D721Med (cell line): ENCODE measurements around the gene PPP4R1.

Experiments used
- DNase-seq: peaks from one replicate; pipeline ENCODE4 v3.0.0; 2011; ENCODE audit warnings: low spot score; ENCODE audit not compliant: insufficient read length
- FAIRE-seq: peaks from 2 replicates; lab custom pipeline; 2011; peaks lifted over from hg19 to GRCh38; lab: Jason Lieb, UNC
- CTCF ChIP-seq: IDR thresholded peaks from 2 replicates; pipeline ENCODE4 v1.5.1; 2012; ENCODE audit warnings: mild to moderate bottlenecking, control low read depth; ENCODE audit not compliant: insufficient read depth; ENCODE audit errors: missing control alignments

PPP4R1 gene

GRCh38 chr18:9516437-9517064 lies 97.8 kb downstream of the PPP4R1 start:
- peak; percentile 91 for TF ChIP-seq CTCF
- DNase-seq = no peak
- no peak for FAIRE-seq

GRCh38 chr18:9513971-9514512 lies 100.3 kb downstream of the PPP4R1 start:
- no peak for TF ChIP-seq CTCF
- DNase-seq (no peak), FAIRE-seq (no peak)

- no peak for FAIRE-seq
- DNase-seq = no peak
- no peak for TF ChIP-seq CTCF
Measured at GRCh38 chr18:9508446-9509025, 105.8 kb downstream of the PPP4R1 start.

- TF ChIP-seq CTCF = no peak
- FAIRE-seq (no peak), DNase-seq (no peak)
Measured at GRCh38 chr18:9507565-9508088, 106.7 kb downstream of the PPP4R1 start.

GRCh38 chr18:9506046-9506792 lies 108.1 kb downstream of the PPP4R1 start:
- DNase-seq (no peak), FAIRE-seq (no peak)
- TF ChIP-seq CTCF = no peak
